Stimulated activated naive CD4-positive, alpha-beta T cell treated with Interleukin-2 at 50 U/mL for 16 hours (primary cell): ENCODE results near the gene ASCL2.
"Not testable (repeated sequence)": the region's sequence is repeated elsewhere in the genome, so short reads cannot be mapped to it uniquely, and the experiment has no call there.

Source experiments
- DNase-seq: peaks from one replicate; lab custom pipeline; 2025; lab: John Stamatoyannopoulos, UW

The ASCL2 gene

DNA sequence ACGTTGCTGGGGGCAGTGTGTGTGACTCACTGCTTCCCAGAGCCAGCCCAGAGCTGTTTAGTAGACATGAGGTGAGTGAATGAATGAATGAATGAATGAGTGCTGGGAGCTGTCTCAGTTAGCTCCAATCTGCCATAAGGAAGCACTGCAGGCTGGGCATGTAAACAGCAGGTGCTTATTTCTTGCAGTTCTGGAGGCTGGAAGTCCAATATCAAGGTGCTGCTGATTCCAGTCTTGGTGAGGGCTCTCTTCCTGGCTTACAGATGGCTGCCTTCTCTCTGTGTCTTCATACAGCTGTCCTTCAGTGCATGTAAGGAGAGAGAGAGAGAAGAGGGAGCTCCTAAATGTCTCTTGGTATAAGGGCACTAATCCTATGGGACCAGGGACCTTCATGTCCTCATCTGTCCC lies 27.2 kb upstream of the ASCL2 start:
- no peak for DNase-seq

DNA sequence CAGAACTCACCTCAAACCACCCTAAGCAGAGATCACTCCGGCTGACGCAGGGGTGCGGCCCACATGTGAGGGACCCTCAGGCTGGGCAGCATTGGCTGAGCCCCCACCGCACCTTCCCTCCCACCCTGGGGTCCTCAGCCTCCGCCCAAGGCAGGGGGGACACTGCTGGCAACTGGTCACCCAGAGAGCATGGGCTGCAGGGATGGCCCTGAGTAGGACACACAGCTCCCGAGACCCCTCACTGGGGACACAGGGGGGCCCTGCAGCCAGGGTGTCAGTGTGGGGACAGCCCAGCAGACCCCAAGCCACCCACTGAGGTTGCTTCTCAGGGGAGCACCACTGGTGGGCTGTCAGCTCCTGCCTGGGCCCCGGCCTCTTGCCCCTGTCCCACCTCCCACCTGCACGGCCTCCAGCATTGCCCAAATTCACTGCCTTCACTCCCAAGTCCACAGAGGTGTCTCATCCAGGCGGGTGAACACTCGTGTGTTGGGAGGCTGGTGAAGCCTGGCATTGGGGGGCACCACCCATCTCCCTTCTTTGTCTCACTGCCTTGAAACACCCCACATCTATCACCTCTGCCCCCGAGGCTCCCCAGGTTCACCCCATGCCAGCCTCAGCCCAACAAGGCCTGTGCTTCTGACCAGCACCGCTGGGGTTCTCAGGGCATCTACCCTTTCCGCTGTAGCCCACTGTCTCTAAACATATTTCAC lies 26.7 kb upstream of the ASCL2 start:
- no peak for DNase-seq

DNA sequence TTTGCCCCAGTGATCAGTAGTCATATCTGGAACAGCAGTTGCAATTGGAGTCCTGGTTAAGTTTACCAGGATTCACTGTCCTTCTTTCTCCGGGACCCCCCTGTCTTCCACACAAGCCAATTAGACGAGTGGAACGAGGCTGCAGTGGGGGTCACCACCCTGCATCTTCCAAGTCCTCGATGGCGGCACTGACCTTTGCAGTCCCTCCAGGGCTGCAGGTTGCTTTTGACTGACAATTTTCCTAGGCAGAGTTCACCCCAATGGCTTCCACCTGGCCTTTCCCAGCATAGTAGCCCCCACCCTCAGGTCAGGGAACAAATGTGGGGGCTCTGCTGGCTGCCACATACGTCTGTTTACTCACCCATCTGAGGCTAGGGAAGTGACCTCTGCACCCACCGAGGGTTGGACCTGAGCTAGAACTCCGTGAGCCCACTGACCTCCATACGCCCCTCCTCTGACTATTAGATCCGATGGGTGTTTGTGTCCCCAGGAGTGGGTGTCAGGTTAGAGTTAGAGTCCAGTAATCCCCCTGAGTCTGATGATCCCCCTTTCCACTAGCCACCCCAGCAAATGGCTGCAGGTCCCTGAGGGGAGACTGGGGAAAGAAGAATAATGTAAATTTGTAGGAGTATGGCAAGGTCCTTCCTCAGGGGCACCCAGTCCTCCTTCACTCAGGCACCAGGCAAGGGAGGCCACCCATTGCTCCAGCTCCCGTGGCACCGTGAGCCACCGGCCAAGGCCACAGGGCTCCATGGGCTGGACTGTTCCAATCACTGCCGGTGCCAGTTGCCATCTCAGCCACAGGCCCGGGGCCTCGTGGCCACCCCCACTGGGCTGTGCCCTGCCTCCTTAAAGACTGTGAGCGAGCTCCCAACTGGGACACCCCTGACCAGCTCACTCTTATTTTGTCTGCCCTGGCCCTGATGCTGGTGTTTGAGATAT lies 25.9 kb upstream of the ASCL2 start:
- no peak for DNase-seq

DNA sequence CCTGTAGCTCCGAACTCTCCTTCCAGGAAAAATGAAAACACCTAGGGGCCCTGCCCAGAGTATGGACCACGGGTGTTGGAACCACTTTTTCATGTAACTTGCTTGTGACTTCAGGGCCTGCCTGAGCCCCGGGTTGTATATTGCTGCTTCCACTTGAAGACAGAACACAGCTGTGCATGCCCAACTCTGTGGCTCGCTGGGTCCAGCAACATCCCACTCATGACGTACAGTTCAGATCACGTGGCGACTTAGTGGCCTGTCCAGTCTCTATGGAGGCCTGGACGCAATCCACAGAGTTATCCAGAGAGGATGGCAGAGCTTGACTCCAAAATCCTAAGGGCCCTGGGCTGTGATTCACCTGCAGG lies 24.5 kb upstream of the ASCL2 start:
- no peak for DNase-seq

DNA sequence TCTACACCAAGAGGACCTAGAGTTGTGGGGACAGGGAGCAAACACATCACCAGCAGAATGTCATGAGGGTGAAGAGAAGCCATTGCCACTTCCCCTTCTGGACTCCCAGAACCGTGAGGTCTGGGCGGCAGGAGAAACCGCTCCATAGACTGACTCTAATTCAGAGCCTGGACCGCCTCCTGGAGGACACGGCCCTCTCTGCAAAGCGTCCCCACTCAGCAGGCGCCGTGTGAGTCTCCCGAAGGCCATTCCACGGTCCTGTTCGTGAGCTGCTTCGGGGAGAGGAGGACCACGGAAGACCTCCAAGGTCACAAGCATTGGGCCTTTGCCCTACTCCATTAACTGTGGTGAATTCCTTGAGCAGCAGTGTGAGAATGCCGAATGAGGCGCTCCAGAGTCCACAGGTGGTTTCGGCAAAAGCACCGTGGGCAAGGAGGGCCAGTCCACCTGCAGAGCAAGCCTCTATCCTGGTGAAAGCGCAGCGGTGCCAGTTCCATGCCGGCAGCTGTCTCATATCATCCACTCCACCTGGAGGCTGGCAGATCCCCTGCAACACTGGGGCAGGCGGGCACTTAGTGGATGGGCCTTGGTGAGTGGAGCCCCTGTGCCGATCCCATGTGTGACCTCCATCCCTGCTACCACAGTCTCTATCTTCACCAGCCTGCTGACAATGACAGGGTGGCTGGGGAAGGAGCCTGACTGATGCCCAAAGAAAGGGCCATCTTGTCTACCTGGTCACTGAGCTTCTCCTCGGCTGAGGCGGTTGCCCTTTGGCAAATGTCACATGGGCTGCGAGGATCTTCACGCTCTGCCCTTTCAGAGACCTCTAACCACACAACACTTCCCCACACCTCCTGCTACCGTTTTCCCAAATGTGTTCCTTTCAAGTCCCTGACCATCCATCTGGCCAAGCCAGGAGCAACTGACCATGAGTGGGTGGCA lies 23.9 kb upstream of the ASCL2 start:
- DNase-seq = no peak

DNA sequence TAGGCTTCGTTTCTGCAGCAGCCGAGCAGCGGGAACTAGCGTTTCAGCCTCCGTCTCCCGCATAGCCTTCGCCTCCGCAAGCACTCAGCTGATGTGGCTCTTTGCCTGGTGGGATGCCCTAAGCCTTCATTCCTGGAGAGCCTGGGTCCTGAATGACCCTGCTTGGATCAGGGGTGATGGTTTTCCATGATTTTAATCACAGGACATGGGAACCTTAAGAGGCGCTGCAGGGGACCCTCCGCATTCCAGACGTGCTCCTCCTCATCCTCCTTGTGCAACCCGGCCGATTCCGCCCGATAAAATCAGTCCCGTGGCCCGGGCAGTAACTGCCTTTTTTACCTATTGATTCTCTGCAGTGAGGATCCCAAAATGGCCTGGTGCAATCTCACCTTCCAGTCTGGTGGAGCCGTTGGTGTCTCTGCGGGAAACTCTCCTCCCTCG lies 23.2 kb upstream of the ASCL2 start:
- no peak for DNase-seq

DNA sequence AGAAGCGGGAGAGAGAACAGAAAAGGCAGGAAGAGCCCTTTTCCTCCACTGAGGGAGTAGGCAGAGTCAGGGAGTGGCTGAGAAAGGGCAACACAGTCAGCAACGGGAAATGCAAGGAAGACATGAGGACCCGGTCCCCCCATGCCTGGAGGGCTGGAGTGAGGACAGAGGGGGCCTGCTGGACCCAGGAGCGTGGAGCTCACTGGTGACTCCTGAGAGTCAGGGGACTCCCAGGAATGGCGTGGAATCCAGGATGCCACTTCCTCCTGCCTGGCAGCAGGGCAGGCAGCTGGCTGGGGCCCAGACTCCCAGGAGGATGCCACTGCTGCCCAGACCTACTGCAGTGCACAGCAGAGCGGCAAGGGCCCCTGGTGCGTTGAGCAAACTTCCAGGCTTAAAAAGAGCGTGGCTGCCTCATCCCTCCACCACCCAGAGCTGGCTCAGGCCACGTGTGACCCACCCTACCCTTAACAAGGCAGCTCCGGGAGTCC lies 20.0 kb upstream of the ASCL2 start:
- no peak for DNase-seq

DNA sequence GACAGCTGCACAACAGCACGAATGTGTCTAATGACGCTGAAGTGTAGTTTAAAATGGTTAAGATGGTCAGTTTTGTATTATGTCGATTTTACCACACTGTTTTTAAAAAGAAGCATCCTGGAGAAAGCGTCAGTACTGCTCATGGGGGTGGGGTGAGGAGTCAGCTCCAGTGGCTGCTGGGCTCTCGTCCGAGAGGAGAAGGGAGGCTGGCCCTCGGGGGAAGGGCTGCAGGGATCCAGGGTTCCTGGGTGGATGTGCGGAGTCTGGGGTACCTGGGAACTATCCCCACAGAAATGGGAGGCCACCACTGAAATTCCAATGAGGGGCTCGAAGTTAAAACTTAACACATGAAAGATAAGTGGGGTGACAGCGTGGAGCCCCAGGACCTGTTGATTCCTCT lies 19.5 kb upstream of the ASCL2 start:
- no peak for DNase-seq

DNA sequence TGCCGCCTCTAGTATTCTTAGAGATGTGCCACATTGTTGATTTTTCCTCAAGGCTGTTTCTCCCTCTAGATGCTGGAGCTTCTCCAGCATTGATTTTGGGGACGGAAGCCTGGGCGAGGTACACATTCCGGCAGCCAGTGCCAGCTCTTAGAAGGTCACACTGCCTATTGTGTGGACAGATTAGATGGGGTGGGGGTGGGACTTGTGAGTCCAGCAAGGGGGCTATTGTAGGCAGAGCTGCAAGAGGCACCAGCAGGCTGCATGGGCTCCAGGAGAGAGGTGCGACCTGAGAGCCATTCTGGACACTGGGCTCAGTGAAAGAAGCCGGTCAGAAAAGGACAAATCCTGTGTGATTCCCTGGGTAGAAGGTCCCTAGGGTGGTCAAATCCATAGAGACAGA lies 19.0 kb upstream of the ASCL2 start:
- no peak for DNase-seq

DNA sequence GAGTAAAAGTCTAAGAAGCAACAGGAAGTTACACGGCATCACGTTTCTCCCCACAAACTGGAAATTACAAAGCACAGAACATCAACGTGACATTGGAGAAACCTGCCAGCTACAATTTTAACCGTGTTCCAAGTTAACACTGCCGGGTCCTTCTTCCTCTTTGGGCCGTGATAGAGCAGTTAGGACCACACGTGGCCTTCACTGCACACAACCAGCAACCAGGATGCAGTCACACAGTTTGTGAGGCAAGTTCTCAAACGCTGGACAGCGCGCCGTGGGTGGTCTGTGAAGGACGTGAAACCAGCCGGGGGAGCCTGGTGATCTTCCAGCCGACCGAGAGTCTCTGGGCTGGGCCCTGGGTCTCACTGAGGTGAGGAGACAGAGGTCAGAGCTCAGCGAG lies 16.7 kb upstream of the ASCL2 start:
- DNase-seq = no peak

DNA sequence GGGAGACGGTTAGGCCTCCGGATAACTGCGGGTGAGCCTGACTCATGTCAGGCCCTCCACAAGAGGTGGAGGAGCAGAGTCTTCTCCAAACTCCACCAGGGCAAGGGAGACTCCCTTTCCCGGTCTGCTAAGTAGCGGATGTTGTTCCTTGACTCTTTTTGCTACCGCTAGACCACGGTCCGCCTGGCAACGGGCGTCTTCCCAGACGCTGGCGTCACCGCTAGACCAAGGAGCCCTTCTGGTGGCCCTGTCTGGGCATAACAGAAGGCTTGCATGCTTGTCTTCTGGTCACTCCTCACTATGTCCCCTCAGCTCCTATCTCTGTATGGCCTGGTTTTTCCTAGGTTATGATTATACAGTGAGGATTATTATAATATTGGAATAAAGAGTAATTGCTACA lies 16.0 kb upstream of the ASCL2 start:
- DNase-seq = not testable (repeated sequence)

DNA sequence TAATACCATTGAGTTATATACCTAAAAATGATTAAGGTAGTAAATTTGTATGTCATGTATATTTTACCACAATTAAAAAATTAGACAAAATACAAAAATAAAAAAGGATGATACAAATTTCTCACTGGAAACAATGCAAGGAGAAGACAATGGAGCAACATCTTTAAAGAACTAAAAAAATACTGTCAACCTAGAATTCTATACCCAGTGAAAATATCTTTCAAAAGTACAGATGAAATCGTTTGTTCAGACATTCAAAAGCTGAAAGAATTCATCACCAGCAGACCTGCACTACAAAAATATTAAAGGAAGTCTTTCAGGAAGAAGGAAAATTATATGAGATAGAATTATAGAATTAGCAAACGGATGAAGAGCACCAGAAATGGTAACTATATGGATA lies 9.8 kb upstream of the ASCL2 start:
- no peak for DNase-seq

DNA sequence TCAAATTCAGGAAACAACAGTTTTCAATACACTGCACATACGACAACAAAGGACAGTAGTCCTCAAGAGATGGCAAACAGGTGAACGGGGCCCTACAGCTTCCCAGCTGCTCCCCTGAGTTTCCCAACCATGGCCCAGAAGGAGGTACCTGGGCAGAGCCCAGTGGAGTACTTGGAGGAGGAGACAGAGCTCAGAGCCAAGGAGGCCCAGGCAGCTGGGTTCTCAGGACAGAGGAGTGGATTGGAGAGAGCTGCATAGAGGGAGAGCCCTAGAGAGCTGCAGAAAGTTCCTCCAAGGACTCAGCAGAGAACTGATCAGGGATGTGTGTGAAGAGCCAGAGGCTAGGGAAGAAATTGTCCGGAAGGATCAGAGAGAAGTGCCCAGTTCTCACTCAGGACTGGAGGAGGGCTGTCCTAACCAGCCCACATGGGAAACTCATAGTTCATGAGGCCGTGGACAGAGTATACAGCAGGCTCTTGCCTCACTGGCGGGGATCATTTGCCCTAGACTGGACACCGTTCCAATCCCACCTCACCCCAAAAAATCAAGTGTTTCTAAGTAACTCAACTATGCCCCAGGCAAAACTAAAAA lies 7.6 kb upstream of the ASCL2 start:
- no peak for DNase-seq

DNA sequence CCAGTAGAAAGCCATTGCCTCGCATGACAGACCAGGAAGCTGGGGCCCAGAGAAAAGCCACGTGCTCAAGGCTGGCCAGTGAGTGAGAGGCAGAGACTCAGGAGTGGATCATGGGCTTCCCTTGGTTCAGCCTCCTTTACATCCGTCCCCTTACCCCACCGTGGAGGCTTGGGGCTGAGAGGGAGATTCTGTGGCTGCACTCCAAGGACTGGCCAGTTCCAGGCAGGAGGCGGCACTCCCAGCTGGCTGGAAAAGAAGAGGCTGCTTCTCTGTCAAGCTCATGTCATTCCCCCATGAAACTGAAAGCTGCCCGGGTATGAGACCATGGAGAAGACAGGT lies 6.6 kb upstream of the ASCL2 start:
- no peak for DNase-seq

DNA sequence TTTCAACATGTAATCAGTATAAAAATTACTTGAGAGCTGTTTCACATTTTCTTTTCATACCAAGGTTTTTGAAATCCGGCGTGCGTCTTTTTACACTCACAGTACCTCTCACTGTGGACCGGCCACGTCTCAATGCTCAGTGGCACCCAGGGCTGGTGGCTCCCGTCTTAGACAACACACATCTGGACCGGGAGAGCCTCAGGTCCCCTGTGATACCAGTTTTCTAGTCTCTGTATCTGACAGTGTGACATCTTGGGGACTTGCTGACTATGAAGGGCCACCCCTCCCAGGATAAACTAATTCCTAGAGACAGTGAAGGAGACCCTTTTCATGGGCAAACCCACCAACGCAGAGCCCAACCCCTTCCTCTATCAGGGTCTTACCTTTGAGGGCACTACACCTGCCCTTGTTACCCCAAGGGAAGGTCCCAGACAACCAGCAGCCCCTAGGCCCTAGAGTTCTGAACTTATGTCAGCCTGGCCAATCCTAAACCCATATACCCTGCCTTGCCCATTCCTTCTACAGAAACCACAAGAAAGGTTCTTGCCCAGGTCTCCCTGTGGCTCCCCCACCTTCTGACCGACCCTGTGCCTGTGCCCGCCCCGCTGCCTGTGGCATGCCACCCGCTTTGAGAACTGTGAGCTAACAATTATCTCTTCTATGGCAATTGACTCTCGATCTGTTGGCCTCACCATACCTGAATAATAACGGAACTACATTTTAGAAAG lies 6.1 kb upstream of the ASCL2 start:
- DNase-seq = no peak

DNA sequence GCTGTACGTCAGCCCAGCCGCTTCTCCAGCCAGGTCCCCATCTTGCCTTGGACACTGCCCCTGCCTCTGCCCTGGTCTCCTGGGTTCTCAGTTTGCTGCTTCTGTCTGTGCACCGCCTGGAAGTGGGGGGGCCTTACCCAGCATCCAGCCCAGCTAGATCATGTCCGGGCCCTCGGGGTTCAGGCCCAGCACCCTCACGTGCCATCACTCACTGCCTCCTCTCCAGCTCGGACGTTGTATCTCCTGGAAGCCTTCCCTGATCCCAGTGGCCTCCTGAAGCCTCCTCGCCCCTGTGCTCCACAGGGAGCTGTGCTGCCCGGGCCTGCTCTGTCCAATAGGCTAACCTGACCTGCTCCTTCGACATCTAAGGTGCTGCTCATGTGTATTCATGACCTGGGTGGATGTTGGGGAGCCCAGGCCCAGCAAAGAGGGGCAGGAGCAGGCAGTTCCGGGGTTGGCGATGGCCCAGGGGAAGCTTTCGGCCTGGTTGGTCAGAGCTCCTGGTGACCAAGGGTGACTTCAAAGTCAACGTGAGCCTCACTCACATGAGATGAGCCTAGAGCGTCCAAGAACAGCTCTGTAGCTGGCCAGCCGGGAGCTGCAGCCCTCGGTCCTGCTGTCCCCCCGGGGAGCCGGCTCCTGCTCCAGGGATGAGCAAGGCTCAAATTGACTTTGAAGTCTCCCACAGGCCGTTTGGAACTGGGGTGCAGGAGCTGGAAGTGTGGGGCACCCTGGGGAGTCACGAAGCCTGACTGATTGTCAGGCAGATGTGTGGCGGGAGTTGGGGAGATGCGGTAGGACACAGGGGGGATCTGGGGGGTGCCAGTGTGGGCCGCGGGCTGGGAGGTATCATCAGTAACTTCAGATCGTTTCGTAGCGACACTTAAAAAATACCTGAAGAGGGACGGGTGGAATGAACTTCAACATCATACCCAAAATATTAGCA lies 5.2 kb upstream of the ASCL2 start:
- DNase-seq = no peak

DNA sequence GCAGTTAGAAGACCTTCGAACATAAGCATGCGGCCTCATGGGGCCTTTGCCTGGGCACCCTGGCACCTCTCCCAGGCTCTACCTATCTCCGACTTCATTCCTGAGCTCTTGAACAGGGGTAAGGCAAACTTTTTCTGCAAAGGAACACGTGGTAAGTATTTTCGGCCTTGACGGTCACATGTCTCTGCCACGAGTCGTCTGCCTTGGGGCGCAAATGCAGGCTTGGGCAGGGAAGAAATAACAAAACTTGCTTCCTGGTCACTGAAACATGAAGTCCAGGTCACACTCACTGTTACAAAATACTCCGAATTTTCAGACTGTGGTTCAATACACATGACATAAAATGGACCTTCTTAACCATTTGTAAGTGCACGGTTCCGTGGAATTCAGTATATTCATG lies 3.4 kb upstream of the ASCL2 start:
- DNase-seq = no peak

DNA sequence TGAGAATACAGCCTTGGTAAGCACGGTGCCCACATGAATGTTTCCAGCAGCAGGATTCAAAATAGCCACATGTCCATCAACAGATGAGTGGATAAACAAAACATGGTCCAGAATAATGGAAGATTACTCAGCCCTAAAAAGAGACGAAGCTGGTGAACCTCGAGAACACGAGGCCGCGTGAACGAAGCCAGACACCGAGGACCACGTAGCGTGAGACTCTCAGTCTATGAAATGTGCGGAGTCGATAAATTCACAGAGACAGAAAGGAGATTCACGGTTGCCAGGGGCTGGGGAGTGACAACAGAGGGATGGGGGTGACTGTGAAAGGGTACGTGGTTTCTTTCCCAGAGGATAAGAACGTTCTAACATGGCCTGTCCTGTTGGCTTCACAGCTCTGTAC lies 2.9 kb upstream of the ASCL2 start:
- DNase-seq = no peak

DNA sequence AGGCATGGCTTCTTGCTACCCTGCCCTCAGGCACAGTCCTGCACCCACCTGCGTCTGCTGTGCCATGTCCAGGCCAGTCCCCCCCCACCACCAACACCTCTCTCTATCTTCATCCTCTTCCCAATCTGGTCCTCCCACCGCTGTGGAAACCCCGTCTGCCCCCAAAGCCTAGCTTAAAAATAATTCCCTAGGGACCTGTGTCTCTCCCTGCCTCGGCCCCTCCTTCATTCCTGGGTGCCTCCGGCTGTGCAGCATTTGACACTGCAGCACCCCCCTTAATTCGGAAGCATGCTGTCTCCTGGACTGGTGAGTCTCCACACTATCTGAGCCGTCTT lies 2.5 kb upstream of the ASCL2 start:
- no peak for DNase-seq

DNA sequence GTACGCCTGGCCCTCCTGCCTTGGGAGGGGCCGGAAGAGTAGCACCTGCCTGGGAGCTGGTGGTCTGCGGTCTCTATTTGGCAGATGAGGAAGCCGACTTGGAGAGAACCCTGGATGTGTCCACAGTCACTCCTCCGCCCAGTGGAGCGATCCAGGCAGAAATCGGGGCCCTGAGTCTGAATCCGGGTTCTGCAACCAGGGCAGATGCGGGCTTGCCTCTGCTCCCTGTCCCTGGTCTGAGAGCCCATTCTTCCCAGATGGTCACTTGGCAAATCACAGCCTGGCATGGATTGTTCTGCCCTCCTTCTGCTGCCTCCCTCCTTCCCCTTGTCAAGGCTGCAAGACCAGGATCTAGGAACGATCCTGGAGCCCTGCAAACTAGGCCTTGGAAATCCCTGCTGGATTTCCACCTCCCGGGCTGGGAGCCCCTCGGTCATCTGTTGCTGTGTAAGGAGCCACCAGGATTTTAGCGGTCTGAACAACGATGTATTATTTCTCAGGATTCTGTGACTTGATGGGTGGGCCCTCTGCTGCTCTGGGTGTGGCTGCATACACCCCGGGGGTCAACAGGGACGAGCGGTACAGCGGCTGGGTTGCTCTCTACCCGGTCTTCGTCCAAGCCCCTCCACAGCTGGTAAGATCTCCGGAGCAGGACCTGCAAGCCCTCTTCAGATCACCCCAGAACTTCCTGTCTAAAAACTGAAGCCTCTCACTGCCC lies 2.0 kb upstream of the ASCL2 start:
- no peak for DNase-seq
